Parathyroid adenoma (tissue), 2 donors: ENCODE data around the gene GKN1.

Experiments
- H2AFZ ChIP-seq: fragments of 300-600 bp; sonication (generic); one replicate; pipeline ENCODE4 v1.7.0; 2017; ENCODE audit warnings: antibody characterized with exemption, mild to moderate bottlenecking
- H3K27ac ChIP-seq: fragments of 300-600 bp; sonication (generic); one replicate; pipeline ENCODE4 v1.7.0; 2017
- H3K27me3 ChIP-seq: fragments of 300-600 bp; sonication (generic); one replicate; pipeline ENCODE4 v1.7.0; 2017; ENCODE audit warnings: low read length; ENCODE audit not compliant: control insufficient read depth, insufficient read depth
- H3K36me3 ChIP-seq: fragments of 300-600 bp; sonication (generic); one replicate; pipeline ENCODE4 v1.7.0; 2017; ENCODE audit warnings: low read length; ENCODE audit not compliant: control insufficient read depth, insufficient read depth
- H3K4me1 ChIP-seq: fragments of 300-600 bp; sonication (generic); one replicate; pipeline ENCODE4 v1.7.0; 2017; ENCODE audit warnings: control low read depth
- H3K4me2 ChIP-seq: fragments of 300-600 bp; sonication (generic); one replicate; pipeline ENCODE4 v1.7.0; 2017; ENCODE audit warnings: low read length
- H3K4me3 ChIP-seq: fragments of 300-600 bp; sonication (generic); one replicate; pipeline ENCODE4 v1.7.0; 2017; ENCODE audit warnings: low read depth, low read length
- H3K79me2 ChIP-seq: fragments of 300-600 bp; sonication (generic); one replicate; pipeline ENCODE4 v1.7.0; 2017; ENCODE audit warnings: control low read depth
- H3K9ac ChIP-seq: fragments of 300-600 bp; sonication (generic); one replicate; pipeline ENCODE4 v1.7.0; 2017; ENCODE audit warnings: mild to moderate bottlenecking
- H3K9me3 ChIP-seq: fragments of 300-600 bp; sonication (generic); one replicate; pipeline ENCODE4 v1.7.0; 2017; ENCODE audit warnings: low read length; ENCODE audit not compliant: control insufficient read depth
- CTCF ChIP-seq: fragments of 300-600 bp; sonication (generic); IDR thresholded peaks from one replicate; pipeline ENCODE4 v1.7.0; 2017; ENCODE audit warnings: antibody characterized with exemption, mild to moderate bottlenecking
- donor health status: primary hyperparathyroidism.

Gene GKN1

GRCh38 chr2:68994864-68995263, 20.4 kb downstream of the GKN1 start:
- H3K4me2 ChIP-seq = no peak overlapping the region
- TF ChIP-seq CTCF = no peak
- H3K9ac ChIP-seq = no peak overlapping the region
- H2AFZ ChIP-seq = no peak overlapping the region
- H3K36me3 ChIP-seq = no peaks in the 10 kb centered on the region
- no peaks in the 10 kb centered on the region for H3K9me3 ChIP-seq
- no peaks in the 10 kb centered on the region for H3K4me1 ChIP-seq
- H3K27me3 ChIP-seq = no peaks in the 10 kb centered on the region
- H3K79me2 ChIP-seq = no peaks in the 10 kb centered on the region
- no peak overlapping the region for H3K4me3 ChIP-seq
- no peak overlapping the region for H3K27ac ChIP-seq

- no peak overlapping the region for H3K4me3 ChIP-seq
- no peaks in the 10 kb centered on the region for H3K27me3 ChIP-seq
- H3K79me2 ChIP-seq = no peaks in the 10 kb centered on the region
- no peak for TF ChIP-seq CTCF
- no peak overlapping the region for H3K9ac ChIP-seq
- H3K27ac ChIP-seq = no peak overlapping the region
- H3K36me3 ChIP-seq = no peaks in the 10 kb centered on the region
- no peak overlapping the region for H2AFZ ChIP-seq
- H3K9me3 ChIP-seq = no peaks in the 10 kb centered on the region
- no peaks in the 10 kb centered on the region for H3K4me1 ChIP-seq
- H3K4me2 ChIP-seq = no peak overlapping the region
These were observed 21.5 kb downstream of the GKN1 start for GRCh38 chr2:68995916-68996315.

GRCh38 chr2:68997401-68997800, 23.0 kb downstream of the GKN1 start:
- Histone ChIP-seq H3K27ac (no peak overlapping the region), H2AFZ (no peak overlapping the region), H3K27me3 (no peaks in the 10 kb centered on the region)

GRCh38 chr2:69001879-69002278, 27.4 kb downstream of the GKN1 start:
- Histone ChIP-seq H3K4me3 (no peak overlapping the region), H2AFZ (no peak overlapping the region), H3K9me3 (no peaks in the 10 kb centered on the region), H3K9ac (no peak overlapping the region), H3K4me1 (no peaks in the 10 kb centered on the region), H3K27ac (no peak overlapping the region), H3K4me2 (no peak overlapping the region), H3K27me3 (no peaks in the 10 kb centered on the region), H3K36me3 (no peaks in the 10 kb centered on the region), H3K79me2 (no peaks in the 10 kb centered on the region)
- no peak for TF ChIP-seq CTCF

More at GRCh38 chr2:68997401-68997800, 23.0 kb downstream of the GKN1 start:
- H3K4me1 ChIP-seq = no peaks in the 10 kb centered on the region
- no peaks in the 10 kb centered on the region for H3K36me3 ChIP-seq
- H3K79me2 ChIP-seq = no peaks in the 10 kb centered on the region
- no peak for TF ChIP-seq CTCF
- no peak overlapping the region for H3K4me3 ChIP-seq
- H3K9ac ChIP-seq = no peak overlapping the region
- H3K4me2 ChIP-seq = no peak overlapping the region
- H3K9me3 ChIP-seq = no peaks in the 10 kb centered on the region

GRCh38 chr2:69003731-69004130, 29.3 kb downstream of the GKN1 start:
- no peaks in the 10 kb centered on the region for H3K4me1 ChIP-seq
- no peak overlapping the region for H3K9ac ChIP-seq
- no peak for TF ChIP-seq CTCF
- H3K27me3 ChIP-seq = no peaks in the 10 kb centered on the region
- no peaks in the 10 kb centered on the region for H3K9me3 ChIP-seq
- H3K27ac ChIP-seq = no peak overlapping the region
- no peaks in the 10 kb centered on the region for H3K79me2 ChIP-seq
- H3K4me3 ChIP-seq = no peak overlapping the region
- H3K4me2 ChIP-seq = no peak overlapping the region
- no peak overlapping the region for H2AFZ ChIP-seq
- no peaks in the 10 kb centered on the region for H3K36me3 ChIP-seq
